Activated B cell treated with CpG ODN at 0.5 μM for 24 hours (primary cell): ENCODE measurements around the gene TBC1D22A. TPM values are rescaled to one million over a fixed set of nuclear protein-coding genes. Genes with fewer than 3 reads are reported as not detected.

Experiments used
- ATAC-seq: fragments of 200-7000 bp; cut with Tn5 transposase; one replicate; pipeline ENCODE4 v1.10.0; 2021; ENCODE audit warnings: low read depth, mild to moderate bottlenecking, moderate library complexity
- CTCF ChIA-PET: fragments of 350-600 bp; sonication (Branson Sonifier 250); formaldehyde crosslinking; loops from one replicate; lab custom pipeline; 2021; ENCODE audit warnings: antibody characterized with exemption; lab: Charles Lee
- POLR2A ChIA-PET: fragments of 350-600 bp; sonication (Branson Sonifier 250); formaldehyde crosslinking; loops from one replicate; lab custom pipeline; 2021; ENCODE audit warnings: antibody characterized with exemption; lab: Charles Lee
- DNase-seq: peaks from one replicate; pipeline ENCODE4 v3.0.0; 2022
- H3K27ac Mint-ChIP-seq: one replicate; pipeline ENCODE4 v1.8.0; 2020; ENCODE audit warnings: mixed read lengths
- H3K27me3 Mint-ChIP-seq: one replicate; pipeline ENCODE4 v1.8.0; 2021; ENCODE audit warnings: mixed read lengths
- H3K36me3 Mint-ChIP-seq: one replicate; pipeline ENCODE4 v1.8.0; 2021; ENCODE audit warnings: low read depth, mixed read lengths
- H3K4me1 Mint-ChIP-seq: one replicate; pipeline ENCODE4 v1.8.0; 2021; ENCODE audit warnings: mixed read lengths
- H3K4me3 Mint-ChIP-seq: one replicate; pipeline ENCODE4 v1.8.0; 2020; ENCODE audit warnings: mild to moderate bottlenecking, mixed read lengths
- H3K9me3 Mint-ChIP-seq: one replicate; pipeline ENCODE4 v1.8.0; 2020; ENCODE audit warnings: mixed read lengths
- CTCF ChIP-seq: fragments of 200-600 bp; IDR thresholded peaks from one replicate; pipeline ENCODE4 v1.8.0; 2022; ENCODE audit warnings: antibody characterized with exemption, mild to moderate bottlenecking
- intact Hi-C: fragments of 100-400 bp; cut with micrococcal nuclease; formaldehyde crosslinking; loops from one replicate; pipeline ENCODE4 v1.15.1; 2024
- total RNA-seq: library from RNA; stranded (reverse); gene quantifications from 2 replicates; pipeline ENCODE4 v1.2.3, GENCODE V29; 2022

The TBC1D22A gene
- total RNA-seq, 1 donor from 2014 or later = 85.9 TPM

DNA sequence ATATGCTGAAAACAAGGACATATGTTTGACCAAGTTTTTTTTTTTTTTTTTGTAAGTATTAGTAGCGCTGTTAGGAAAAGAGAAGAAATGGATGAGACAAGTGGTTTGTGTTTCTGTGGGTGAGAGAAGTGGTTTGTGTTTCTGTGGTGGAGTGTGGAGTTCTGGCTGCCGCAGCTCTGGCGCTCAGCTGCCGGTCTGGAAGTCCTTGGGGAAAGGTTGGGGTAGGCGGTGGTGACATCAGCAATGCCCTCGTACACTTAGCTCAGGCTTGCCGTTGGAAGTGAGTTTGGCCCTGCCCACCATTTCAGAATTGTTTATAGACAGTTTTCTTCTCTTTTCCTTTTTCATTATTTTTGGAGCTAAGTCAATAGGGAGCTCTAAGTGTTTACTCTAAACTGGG, 116.6 kb downstream of the TBC1D22A start:
- ATAC-seq = no peak
- H3K36me3 Mint-ChIP-seq = peaks cover 62% of the 10 kb centered on the region
- ChIA-PET POLR2A (no interaction called here), CTCF (interaction anchor here (0.6 kb wide), 1 partner anchor 46 kb away, joined by 3 read pairs; no protein-coding TSS in a partner anchor)
- intact Hi-C loops = no loop called here
- peaks cover 24% of the 10 kb centered on the region for H3K4me1 Mint-ChIP-seq
- no peak for DNase-seq
- H3K9me3 Mint-ChIP-seq = no peaks in the 10 kb centered on the region
- no peak overlapping the region for H3K4me3 Mint-ChIP-seq
- no peaks in the 10 kb centered on the region for H3K27me3 Mint-ChIP-seq
- H3K27ac Mint-ChIP-seq = no peak overlapping the region
- no peak for TF ChIP-seq CTCF

DNA sequence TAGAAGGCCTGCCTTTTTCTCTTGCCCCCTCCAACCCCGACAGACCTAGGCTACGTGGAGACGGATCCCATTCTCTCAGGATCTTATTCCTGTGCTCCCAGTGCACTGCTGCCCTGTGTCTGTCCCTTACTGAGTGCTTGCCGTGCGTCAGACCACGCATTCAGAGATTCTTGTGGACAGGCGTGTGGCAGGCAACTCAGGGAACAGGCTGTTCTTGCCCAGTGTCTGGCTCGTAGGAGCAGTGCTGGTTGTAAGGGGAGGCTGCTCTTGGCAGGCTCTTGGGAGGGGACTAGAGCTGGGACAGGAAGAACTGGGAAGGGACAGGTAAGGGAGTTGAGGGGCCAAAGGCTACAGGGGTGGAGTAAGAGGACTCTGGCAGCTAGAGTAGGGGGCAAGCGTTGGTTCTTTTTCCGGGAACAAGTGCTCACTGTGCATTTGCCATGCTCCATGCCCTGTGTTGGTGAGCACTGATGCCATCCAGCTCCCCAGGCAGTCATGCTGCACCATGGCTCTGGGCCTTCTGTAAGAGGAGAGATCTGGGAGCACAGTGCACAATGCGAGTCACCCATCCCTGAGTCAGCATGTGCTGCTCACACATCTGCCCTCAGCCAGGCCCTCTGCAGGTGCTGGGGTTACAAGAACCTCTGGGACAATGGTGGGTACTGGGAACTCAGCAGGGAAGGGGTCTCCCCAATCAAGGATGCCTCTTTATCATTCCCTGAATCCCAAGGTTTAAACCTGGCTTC, 119.1 kb downstream of the TBC1D22A start:
- ATAC-seq (no peak), DNase-seq (no peak)
- no peak for TF ChIP-seq CTCF
- intact Hi-C loops = no loop called here
- Mint-ChIP-seq H3K4me1 (peaks cover 19% of the 10 kb centered on the region), H3K4me3 (no peak overlapping the region), H3K36me3 (peaks cover 78% of the 10 kb centered on the region), H3K27me3 (no peaks in the 10 kb centered on the region), H3K9me3 (no peaks in the 10 kb centered on the region), H3K27ac (no peak overlapping the region)
- CTCF ChIA-PET = no interaction called here
- POLR2A ChIA-PET = no interaction called here

DNA sequence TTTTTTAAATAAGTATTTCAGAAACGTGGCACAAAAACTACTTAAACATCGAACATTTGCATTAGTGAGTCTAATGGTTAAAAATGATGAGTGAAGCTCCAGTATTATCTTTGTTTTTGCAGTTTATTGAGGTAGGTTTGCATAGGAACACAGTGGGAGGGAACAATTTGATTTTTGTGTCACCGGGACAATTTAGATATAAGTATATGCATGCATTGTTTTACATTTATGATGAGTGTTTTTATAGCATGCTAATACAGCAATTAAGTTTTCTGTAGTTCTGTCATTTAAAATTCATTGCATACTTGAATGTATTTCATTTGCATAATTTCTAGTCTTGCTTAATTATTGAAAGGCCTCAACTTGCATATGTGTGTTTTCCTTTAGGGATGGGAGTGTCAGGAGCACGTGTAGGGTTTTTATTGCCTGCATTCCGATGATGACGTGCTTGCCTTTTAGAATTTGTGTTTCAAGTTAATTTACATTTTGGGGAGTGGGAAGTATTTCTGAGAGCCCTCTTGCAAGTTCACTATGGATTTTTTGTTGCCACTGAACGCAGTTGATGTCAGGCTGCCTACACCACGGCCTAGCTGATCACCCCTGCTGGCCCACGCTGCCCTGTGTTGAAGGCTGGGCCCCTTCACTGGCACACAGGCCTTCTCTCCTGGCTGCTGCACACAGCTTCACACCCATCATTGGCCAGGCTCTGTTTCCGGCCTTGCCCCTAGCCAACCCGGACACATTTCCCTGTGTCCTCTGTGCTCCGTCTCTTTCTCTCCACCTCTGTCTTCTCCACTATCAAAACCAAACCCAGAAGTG, 120.9 kb downstream of the TBC1D22A start:
- POLR2A ChIA-PET = no interaction called here
- CTCF ChIA-PET = no interaction called here
- TF ChIP-seq CTCF = no peak

DNA sequence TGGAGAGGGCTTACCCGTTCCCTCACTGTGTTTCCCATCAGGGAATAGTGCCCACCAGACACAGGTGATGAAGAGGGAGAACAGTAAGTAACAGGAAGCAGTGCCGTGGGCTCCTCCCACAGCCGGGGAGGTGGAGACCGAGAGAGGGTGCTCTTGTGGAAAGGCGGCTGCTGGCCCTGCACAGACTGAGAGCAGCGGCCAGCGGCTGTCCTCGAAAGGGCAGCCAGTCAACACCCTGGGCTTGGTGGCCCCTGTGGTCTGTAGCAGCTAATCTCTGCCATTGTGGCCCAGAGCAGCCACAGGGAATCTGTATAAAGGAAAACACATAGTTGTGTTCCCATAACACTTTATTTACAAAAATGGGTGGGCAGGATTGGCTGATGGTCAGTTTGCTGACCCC, 121.9 kb downstream of the TBC1D22A start:
- no peak for TF ChIP-seq CTCF
- CTCF ChIA-PET = no interaction called here
- ATAC-seq = no peak
- Mint-ChIP-seq H3K9me3 (no peaks in the 10 kb centered on the region), H3K4me3 (no peak overlapping the region), H3K4me1 (peaks cover 6% of the 10 kb centered on the region), H3K27ac (no peak overlapping the region), H3K36me3 (peaks cover 85% of the 10 kb centered on the region), H3K27me3 (no peaks in the 10 kb centered on the region)
- intact Hi-C loops = no loop called here
- DNase-seq = no peak
- POLR2A ChIA-PET = no interaction called here

More for the DNA sequence above, 120.9 kb downstream of the TBC1D22A start:
- Mint-ChIP-seq H3K27me3 (no peaks in the 10 kb centered on the region), H3K27ac (no peak overlapping the region), H3K4me1 (peaks cover 9% of the 10 kb centered on the region), H3K9me3 (no peaks in the 10 kb centered on the region), H3K4me3 (no peak overlapping the region), H3K36me3 (peaks cover 86% of the 10 kb centered on the region)
- DNase-seq (no peak), ATAC-seq (no peak)
- intact Hi-C loops = no loop called here

DNA sequence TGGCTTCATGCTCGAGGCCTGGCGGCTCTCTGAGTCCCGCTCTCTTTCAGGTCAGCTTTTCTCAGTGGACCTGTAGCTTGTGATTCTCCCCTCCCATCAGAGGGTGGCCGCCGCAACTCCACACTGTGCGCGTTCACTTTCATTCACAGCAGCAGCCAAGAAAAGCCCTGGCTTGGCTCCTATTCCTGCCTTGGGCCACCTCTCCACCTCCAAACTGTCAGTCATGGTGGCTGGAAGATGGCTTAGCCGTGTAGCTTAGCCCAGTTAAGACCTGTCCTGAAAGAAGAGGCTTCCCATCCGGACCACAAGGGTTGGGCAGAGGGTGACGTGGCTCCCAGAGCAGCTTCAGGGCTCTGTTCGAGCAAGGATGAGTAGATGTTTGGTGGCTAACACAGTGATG, 125.5 kb downstream of the TBC1D22A start:
- ChIA-PET POLR2A (no interaction called here), CTCF (no interaction called here)
- Mint-ChIP-seq H3K27me3 (no peaks in the 10 kb centered on the region), H3K9me3 (no peaks in the 10 kb centered on the region), H3K4me3 (no peak overlapping the region), H3K36me3 (peaks cover 82% of the 10 kb centered on the region), H3K27ac (no peak overlapping the region), H3K4me1 (no peaks in the 10 kb centered on the region)
- DNase-seq (no peak), ATAC-seq (no peak)
- intact Hi-C loops = no loop called here
- no peak for TF ChIP-seq CTCF
